ENCODE results near the gene AKAP17A. TPM values are rescaled to one million over a fixed set of nuclear protein-coding genes. Genes with fewer than 3 reads are reported as not detected.
A peak's percentile ranks its signal among the peaks of the same experiment; 100 is the strongest.
"Not testable (repeated sequence)": the region's sequence is repeated elsewhere in the genome, so short reads cannot be mapped to it uniquely, and the experiment has no call there.

AKAP17A gene
- total RNA-seq, 1 donor from 2014 or later = 13.8 TPM

DNA sequence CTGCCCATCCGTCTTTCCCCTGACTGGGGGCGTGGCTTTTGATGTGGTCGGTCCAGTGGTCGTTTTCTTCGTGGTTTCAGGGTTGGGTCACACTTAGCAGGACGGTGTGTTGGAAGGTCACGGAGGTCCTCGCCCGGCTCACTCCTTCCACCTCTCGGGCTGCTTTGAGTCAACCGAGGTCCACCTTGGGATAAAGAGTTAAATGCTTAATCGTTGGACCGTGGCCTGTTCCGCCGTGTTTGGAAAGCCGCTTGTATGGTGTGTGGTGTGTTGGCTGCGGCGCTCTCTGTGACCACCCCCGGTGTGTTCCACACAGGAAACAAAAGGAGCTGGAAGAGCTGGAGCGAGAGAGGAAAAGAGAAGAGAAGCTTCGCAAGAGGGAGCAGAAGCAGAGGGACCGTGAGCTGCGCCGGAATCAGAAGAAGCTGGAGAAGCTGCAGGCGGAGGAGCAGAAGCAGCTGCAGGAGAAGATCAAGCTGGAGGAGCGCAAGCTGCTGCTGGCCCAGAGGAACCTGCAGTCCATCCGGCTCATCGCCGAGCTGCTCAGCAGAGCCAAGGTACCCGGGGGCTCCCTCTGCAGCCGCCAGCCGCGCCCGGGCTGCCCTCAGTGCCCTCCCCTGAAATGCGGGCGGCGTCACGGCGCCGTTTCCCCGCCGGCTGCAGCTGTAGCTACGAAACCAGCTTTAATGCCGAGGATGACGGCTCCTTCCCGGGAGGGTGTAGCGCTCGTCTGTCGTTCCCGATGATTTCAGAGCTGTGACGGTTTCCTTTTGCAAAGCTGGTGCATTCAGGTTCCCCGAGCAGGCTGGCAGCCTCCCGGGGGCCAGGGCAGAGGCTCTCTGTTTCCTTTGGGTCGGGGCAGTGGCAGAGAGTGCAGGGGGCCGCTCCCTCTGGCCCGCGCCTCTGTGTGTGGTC is 7.7 kb downstream of the AKAP17A start:
- ATAC-seq = no peak
- intact Hi-C loops (cut with DNase I) = no loop called here
- no peak for DNase-seq (ENCODE audit: missing footprints)

DNA sequence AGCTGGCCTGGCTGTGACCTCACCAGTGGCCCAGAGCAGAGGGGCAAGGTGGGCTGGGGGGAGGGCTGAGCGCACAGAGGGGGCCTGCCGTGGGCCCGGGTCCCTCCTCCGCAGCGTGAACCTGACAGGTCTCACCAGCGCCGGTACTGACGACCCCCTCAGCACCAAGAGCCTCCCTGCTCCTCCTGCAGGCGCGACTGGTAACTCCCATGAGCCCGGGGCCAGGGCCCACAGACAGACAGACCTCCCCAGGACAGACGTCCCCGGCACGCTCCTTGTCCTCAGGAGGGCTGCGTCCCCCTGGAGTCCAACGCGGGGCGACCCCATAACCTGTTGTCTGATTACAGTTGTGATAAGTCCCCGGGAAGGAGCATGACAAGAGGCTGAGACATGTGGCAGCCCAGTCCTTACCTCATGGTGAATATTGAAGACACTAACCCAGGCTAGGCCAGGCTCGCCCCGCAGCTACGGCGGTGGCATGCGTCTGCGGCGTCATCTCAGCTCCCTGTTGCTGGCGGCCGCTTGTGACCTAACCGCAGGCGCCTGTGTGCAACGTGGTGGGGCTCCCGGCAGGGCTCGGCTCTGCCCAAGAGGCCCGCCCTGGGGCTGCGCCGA is 8.5 kb downstream of the AKAP17A start:
- ATAC-seq (no peak), DNase-seq (ENCODE audit: missing footprints) (no peak)
- intact Hi-C loops (cut with DNase I) = no loop called here

DNA sequence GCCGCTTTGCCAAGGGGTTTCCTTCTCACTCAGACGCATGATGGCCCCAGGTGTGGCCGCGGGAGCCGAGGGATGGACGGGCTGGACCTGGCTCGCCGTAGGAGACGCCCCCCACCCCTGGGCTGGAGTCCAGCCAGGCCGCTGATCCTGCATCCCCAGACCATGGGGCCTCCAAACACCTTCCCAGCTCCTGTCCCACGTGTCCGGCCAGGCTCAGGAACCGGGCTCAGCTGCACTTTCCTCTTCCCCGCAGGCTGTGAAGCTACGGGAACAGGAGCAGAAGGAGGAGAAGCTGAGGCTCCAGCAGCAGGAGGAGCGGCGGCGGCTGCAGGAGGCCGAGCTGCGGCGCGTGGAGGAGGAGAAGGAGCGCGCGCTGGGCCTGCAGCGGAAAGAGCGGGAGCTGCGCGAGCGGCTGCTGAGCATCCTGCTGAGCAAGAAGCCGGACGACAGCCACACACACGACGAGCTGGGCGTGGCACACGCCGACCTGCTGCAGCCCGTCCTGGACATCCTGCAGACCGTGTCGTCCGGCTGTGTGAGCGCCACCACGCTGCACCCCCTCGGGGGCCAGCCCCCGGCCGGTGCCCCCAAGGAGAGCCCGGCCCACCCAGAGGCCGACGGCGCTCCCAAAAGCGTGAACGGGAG is 9.1 kb downstream of the AKAP17A start:
- ATAC-seq = peak; percentile 29
- intact Hi-C loops (cut with DNase I) = no loop called here
- DNase-seq (ENCODE audit: missing footprints) = no peak

DNA sequence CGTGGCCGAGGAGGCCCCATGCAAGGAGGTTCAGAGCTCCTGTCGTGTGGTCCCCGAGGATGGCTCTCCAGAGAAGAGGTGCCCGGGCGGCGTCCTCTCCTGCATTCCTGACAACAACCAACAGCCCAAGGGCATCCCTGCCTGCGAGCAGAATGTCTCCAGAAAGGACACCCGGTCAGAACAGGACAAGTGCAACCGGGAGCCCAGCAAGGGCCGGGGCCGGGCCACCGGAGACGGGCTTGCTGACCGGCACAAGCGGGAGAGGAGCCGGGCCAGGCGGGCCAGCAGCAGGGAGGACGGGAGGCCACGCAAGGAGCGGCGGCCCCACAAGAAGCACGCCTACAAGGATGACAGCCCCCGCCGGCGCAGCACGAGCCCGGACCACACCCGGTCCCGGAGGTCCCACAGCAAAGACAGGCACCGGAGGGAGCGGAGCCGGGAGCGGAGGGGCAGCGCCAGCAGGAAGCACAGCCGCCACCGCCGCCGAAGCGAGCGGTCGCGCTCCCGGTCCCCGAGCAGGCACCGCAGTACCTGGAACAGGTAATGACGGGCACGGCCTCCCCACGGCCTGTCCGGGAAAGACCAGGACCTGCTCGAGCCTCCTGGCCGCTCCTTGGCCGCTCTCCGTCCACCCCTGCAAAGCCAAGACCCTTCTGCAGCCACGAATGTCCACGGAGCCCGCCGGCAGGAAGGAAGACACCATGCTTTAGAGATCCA is 9.8 kb downstream of the AKAP17A start:
- ATAC-seq (peak; percentile 14), DNase-seq (ENCODE audit: missing footprints) (no peak)
- intact Hi-C loops (cut with DNase I) = no loop called here

DNA sequence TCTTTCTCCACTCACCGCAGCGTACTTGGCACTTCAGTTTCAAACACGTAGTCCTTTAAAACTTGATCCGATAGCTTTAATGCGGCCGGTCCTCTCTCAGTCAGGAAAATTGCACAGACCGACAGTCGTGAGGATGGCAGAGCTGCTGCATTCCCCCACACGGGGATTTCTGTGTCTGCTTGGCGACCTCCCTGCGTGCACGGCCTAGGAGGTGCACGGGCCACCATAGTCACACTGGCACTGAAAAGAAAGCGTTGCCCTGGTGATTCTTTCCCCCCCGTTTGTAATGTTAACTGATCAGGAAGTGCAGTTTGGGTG is 10.3 kb downstream of the AKAP17A start:
- ATAC-seq (no peak), DNase-seq (ENCODE audit: missing footprints) (no peak)
- intact Hi-C loops (cut with DNase I) = no loop called here

DNA sequence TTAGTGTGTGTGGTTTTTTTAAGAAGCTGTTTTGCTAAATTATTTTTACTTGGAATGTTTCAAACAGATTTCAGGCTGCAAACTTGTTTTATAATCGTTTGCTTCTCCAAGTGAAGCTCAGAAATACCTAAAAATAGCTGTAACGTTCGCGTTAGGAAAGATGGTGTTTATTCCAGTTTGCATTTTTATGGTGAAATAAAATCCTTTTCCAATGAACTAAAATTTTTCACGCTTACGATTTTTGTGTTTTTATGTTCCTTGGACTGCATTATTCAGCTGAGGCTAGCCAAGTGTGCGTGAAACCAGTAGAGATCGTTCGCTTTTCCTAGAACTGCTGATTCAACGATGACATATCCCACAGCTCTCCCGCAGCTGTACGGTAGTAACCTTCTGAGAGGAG is 10.9 kb downstream of the AKAP17A start:
- DNase-seq (ENCODE audit: missing footprints) (no peak), ATAC-seq (no peak)
- intact Hi-C loops (cut with DNase I) = no loop called here

DNA sequence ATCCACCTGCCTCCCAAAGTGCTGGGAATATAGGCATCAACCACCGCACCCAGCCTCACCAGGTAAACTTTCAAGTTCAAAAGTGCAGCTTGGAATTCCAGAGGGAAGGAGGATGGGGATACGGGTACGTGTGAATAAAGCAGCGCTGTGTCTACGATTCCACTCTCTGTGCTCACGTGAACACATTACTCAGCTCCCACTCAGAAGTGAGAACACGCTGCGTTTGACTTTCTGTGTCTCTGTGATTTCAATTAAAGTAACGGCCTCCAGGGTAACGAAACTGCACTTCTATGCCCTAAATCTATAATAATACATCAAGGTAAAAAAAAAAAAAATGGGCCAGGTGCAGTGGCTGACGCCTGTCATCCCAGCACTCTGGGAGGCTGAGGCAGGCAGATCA is 15.1 kb downstream of the AKAP17A start:
- no peak for ATAC-seq
- DNase-seq (ENCODE audit: missing footprints) = no peak
- intact Hi-C loops (cut with DNase I) = no loop called here

DNA sequence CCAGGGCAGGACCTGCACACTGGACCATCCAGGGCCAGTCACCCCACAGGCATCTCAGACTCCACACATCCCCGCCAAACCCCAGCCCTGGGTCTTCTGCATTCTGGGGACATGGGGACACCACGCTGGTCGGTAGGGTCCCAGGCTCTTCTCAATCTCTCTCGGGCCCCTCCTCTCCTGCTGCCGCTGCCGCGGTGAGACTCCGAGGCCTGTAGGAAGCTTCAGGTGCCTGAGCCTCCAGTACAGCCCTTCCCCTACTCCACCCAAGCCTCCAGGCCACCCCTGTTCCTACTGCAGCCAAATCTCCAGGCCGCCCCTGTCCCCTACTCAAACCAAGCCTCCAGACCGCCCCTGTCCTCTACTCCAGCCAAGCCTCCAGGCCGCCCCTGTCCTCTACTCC is 17.9 kb downstream of the AKAP17A start:
- intact Hi-C loops (cut with DNase I) = no loop called here

DNA sequence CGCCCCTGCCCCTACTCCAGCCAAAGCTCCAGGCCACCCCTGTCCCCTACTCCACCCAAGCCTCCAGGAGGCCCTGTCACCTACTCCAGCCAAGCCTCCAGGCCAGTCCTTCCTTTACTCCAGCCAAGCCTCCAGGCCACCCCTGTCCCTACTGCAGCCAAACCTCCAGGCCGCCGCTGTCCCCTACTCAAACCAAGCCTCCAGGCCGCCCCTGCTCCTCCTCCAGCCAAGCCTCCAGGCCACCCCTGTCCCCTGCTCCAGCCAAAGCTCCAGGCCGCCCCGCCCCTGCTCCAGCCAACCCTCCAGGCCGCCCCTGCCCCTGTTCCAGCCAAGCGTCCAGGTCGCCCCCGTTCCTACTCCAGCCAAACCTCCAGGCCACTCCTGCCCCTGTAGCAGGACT is 18.4 kb downstream of the AKAP17A start:
- intact Hi-C loops (cut with DNase I) = no loop called here
- DNase-seq (ENCODE audit: missing footprints) (peak; percentile 54), ATAC-seq (no peak)

More for the DNA sequence above, 17.9 kb downstream of the AKAP17A start:
- ATAC-seq = no peak
- DNase-seq (ENCODE audit: missing footprints) = no peak

DNA sequence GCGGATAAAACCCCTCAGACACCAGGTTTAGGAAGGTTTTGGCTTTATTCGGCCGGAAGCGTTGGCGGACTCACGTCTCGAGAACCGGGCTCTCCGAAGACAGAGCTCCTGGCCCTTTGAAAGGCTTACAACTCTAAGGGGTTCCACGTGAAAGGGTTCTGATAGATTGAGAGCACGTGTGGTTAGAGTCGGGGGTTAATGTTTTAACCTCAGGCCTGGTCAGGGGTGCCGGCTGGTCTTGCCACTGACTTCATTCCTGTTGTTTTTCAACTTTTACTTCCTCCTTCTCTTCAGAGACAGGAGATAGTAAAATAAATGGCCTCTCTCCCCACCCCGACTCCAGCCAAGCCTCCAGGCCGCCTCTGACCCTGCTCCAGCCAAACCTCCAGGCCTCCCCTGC is 18.8 kb downstream of the AKAP17A start:
- intact Hi-C loops (cut with DNase I) = no loop called here
- DNase-seq (ENCODE audit: missing footprints) = peak; percentile 9
- ATAC-seq = no peak

DNA sequence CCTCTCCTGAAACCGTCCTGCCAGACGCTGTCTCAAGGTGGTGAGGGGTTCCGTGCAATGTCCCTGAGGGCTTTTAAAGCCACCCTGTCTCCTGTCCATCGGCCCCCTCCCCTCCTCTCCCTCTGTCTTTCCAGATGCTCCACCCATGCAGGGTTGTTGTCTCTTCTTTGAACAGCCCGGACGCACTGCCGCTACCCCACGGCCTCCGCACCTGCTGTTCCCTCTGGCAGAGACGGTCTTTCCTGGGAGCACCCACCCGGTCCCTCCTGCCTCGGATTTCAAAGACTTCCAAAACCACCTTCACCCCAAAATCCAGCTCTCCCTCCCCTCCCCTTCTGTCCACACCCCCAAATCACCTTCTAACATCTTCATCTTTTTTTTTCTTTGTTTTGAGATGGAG is 19.3 kb downstream of the AKAP17A start:
- no peak for ATAC-seq
- intact Hi-C loops (cut with DNase I) = no loop called here

DNA sequence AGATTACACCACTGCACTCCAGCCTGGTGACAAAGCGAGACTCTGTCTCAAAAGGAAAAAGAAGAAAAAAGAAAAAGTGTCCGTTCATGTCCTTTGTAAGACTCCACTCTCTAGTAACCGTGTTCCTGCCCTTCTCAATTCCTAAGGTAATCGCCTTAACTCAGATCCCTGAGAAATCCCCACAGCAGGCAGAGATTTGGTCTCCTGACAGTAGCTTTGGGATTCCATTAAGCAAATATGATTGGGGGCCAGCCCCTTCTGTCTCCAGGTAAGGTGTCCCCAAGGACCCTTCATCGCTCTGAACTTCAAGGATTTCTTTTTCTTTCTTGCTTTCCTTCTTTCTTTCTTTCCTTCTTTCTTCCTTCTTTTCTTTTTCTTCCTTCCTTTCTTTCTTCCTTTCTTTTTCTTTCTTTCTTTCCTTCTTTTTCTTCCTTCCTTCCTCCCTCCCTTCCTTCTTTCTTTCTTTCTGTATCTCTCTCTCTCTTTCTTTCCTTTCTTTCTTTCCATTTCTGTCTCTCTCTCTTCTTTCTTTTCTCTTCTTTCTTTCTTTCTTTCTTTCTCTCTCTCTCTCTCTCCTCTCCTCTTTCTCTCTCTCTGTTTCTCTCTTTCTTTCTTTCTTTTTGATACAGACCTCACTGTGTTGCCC is 21.4 kb downstream of the AKAP17A start:
- ATAC-seq (no peak), DNase-seq (ENCODE audit: missing footprints) (no peak)
- intact Hi-C loops (cut with DNase I) = no loop called here

More for the DNA sequence above, 19.3 kb downstream of the AKAP17A start:
- DNase-seq (ENCODE audit: missing footprints) = peak; percentile 28

DNA sequence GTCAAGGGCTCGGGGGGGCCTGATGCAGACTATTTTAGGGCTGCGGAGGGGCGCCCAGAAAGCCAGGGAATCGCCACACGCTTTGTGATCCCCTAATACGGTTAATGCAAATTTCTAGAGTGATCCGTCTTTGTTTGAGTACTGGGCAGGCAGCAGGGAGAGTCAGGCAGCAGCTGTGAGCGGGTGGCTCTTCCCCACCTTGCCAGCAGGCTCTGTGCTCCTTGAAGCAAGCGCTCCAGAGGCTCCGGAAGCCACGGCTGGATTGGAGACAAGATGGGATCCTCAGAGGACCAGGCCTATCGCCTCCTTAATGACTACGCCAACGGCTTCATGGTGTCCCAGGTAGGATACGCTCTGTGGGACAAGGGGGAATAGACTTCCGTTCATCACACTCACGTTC is 23.5 kb downstream of the AKAP17A start, which contains the start of gene ASMT:
Gene ASMT (plus strand): TSS at position 133 of the 400 bp plus-strand sequence. CDS start 141 bp downstream, at position 274.
- no peak for ATAC-seq
- DNase-seq (ENCODE audit: missing footprints) = peak; percentile 39
- intact Hi-C loops (cut with DNase I) = no loop called here

DNA sequence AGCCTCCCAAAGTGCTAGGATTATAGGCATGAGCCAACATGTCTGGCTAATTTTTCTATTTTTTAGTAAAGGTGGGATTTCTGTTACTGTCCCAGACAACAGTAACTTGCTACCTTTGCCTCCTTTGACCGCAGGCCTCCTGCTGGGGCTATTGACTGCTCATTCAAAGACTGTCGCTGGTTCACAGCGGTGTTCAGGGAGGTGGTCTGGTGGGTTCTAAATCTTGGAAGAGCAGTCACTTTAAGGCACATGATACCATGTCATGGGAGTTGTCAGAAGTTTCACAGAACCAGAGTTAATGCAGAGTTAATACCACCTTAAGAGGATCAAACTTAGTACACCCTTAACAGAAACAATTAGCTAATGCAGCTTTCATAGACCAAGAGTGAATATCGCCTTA is 27.3 kb downstream of the AKAP17A start:
- intact Hi-C loops (cut with DNase I) = no loop called here
- DNase-seq (ENCODE audit: missing footprints) (no peak), ATAC-seq (no peak)

DNA sequence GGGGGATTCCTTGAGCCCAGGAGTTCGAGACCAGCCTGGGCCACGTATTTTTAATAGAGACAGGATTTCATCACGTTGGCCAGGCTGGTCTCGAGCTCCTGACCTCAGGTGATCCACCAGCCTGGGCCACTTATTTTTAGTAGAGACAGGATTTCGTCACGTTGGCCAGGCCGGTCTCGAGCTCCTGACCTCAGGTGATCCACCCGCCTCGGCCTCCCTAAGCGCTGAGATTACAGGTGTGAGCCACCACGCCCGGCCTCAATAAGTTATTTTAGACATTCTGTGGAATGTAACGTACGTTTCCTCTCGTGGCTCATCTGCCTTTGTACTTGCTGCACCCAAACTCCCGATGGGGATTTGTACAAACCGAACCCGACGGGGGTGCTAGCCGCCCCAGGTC is 32.3 kb downstream of the AKAP17A start:
- ATAC-seq (no peak), DNase-seq (ENCODE audit: missing footprints) (peak; percentile 37)
- intact Hi-C loops (cut with DNase I) = no loop called here

DNA sequence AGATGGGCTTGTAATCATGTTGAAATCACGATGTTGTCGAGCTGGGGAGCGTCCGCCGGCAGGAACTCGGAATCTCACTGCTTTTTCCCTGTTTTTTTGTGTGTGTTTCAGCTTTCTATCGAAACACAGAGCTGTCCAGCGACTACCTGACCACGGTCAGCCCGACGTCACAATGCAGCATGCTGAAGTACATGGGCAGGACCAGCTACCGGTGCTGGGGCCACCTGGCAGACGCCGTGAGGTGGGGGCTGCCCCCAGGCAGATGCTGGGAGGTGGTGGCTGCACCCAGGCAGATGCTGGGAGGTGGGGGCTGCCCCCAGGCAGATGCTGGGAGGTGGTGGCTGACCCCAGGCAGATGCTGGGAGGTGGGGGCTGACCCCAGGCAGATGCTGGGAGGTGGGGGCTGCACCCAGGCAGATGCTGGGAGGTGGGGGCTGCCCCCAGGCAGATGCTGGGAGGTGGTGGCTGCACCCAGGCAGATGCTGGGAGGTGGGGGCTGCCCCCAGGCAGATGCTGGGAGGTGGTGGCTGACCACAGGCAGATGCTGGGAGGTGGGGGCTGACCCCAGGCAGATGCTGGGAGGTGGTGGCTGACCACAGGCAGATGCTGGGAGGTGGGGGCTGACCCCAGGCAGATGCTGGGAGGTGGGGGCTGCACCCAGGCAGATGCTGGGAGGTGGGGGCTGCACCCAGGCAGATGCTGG is 32.9 kb downstream of the AKAP17A start:
- peak; percentile 55 for DNase-seq (ENCODE audit: missing footprints)
- intact Hi-C loops (cut with DNase I); ATAC-seq: not testable (repeated sequence)

DNA sequence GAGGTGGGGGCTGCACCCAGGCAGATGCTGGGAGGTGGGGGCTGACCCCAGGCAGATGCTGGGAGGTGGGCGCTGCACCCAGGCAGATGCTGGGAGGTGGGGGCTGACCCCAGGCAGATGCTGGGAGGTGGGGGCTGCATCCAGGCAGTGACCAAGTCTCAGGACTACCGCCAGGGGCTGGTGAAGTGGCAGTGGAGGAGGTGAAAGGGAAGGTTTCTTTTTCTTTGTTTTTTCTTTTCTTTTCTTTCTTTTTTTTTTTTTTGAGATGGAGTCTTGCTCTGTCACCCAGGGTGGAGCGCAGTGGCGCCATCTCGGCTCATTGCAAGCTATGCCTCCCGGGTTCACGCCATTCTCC is 33.4 kb downstream of the AKAP17A start:
- DNase-seq (ENCODE audit: missing footprints); ATAC-seq; intact Hi-C loops (cut with DNase I): not testable (repeated sequence)

DNA sequence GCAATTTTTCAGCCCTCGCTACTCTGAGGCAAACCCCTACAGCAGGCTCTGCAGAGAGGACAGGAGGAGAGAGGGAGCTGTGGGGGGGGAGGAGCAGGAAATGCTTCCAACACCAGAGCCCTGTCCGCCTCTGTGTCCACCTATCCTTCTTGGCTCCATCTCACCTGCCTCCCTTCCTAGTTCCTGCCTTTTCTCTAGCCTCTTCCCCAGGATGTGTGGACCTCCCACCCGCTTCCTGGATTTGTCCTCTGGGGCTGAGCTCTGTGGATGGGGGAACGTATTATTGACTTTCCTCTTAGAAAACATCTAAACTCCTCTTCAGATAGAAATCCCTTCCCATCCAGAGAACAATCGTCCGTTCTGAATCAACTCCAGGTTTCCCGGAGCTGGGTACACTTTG is 37.8 kb downstream of the AKAP17A start:
- DNase-seq (ENCODE audit: missing footprints) (peak; percentile 17), ATAC-seq (no peak)

More for the DNA sequence above, 37.8 kb downstream of the AKAP17A start:
- intact Hi-C loops (cut with DNase I) = no loop called here

Data from Right ventricle myocardium inferior (tissue), 1 donor.